SJSA1 (cell line): ENCODE measurements around the gene ITSN1. TPM values are rescaled to one million over a fixed set of nuclear protein-coding genes. Genes with fewer than 3 reads are reported as not detected.
"Not testable (repeated sequence)": the region's sequence is repeated elsewhere in the genome, so short reads cannot be mapped to it uniquely, and the experiment has no call there.

Experiments used
- DNase-seq, 2 experiments: peaks; one replicate each; pipeline ENCODE4 v3.0.0-alpha.2; 2015 to 2020; ENCODE audit warnings: low spot score in 2 of 2, low read depth in 1 of 2
- H3K27ac ChIP-seq: fragments of 250-450 bp; sonication (Bioruptor Pico); 2 replicates; pipeline ENCODE4 v1.5.1; 2020; ENCODE audit warnings: mild to moderate bottlenecking, moderate library complexity
- H3K27me3 ChIP-seq: fragments of 250-450 bp; sonication (Bioruptor Pico); replicated peaks from 2 replicates; pipeline ENCODE4 v1.5.1; 2020; ENCODE audit warnings: mild to moderate bottlenecking, moderate library complexity
- H3K36me3 ChIP-seq: fragments of 250-450 bp; sonication (Bioruptor Pico); 2 replicates; pipeline ENCODE4 v1.5.1; 2020; ENCODE audit warnings: mild to moderate bottlenecking
- H3K4me1 ChIP-seq: fragments of 250-450 bp; sonication (Bioruptor Pico); replicated peaks from 2 replicates; pipeline ENCODE4 v1.6.1; 2021; ENCODE audit warnings: mild to moderate bottlenecking
- H3K4me3 ChIP-seq: fragments of 250-450 bp; sonication (Bioruptor Pico); 2 replicates; pipeline ENCODE4 v1.5.1; 2020; ENCODE audit warnings: mild to moderate bottlenecking
- H3K9me3 ChIP-seq: fragments of 250-450 bp; sonication (Bioruptor Pico); replicated peaks from 2 replicates; pipeline ENCODE4 v1.5.1; 2020; ENCODE audit warnings: mild to moderate bottlenecking
- total RNA-seq: library from RNA; depleted of rRNA; stranded (reverse); fragments of >200 nt; shearing (Covaris generic); gene quantifications from 2 replicates; pipeline ENCODE4 v1.2.3, GENCODE V29; 2014

Gene ITSN1
- total RNA-seq, 1 experiment from 2014 or later: 53.2 TPM

GRCh38 chr21:33924766-33925100 is 282.4 kb downstream of the ITSN1 start:
- Histone ChIP-seq H3K27ac (no peak overlapping the region), H3K4me1 (peaks cover 3% of the 10 kb centered on the region), H3K9me3 (no peaks in the 10 kb centered on the region), H3K27me3 (no peaks in the 10 kb centered on the region), H3K4me3 (no peak overlapping the region), H3K36me3 (no peaks in the 10 kb centered on the region)
- no peak for DNase-seq

- H3K4me3 ChIP-seq, H3K9me3 ChIP-seq, DNase-seq, H3K4me1 ChIP-seq, H3K27ac ChIP-seq, H3K27me3 ChIP-seq, H3K36me3 ChIP-seq: not testable (repeated sequence)
Measured at GRCh38 chr21:33926248-33926647, 283.9 kb downstream of the ITSN1 start.

GRCh38 chr21:33931052-33931798 is 288.9 kb downstream of the ITSN1 start:
- peaks cover 11% of the 10 kb centered on the region for H3K4me1 ChIP-seq
- not testable (repeated sequence) for DNase-seq, H3K36me3 ChIP-seq, H3K27me3 ChIP-seq, H3K9me3 ChIP-seq
- H3K27ac ChIP-seq: peak overlapping the region; percentile 40
- H3K4me3 ChIP-seq: peak overlapping the region; percentile 33

- H3K4me3 ChIP-seq: peak overlapping the region; percentile 33
- H3K27me3 ChIP-seq: no peaks in the 10 kb centered on the region
- peak overlapping the region; percentile 40 for H3K27ac ChIP-seq
- no peaks in the 10 kb centered on the region for H3K36me3 ChIP-seq
- peaks cover 11% of the 10 kb centered on the region for H3K4me1 ChIP-seq
- H3K9me3 ChIP-seq: no peaks in the 10 kb centered on the region
- peak in 1 of 2 experiments; percentile 63 for DNase-seq
Measured at GRCh38 chr21:33931799-33932390, 289.6 kb downstream of the ITSN1 start.

- no peaks in the 10 kb centered on the region for H3K27me3 ChIP-seq
- DNase-seq: no peak
- no peaks in the 10 kb centered on the region for H3K9me3 ChIP-seq
- no peaks in the 10 kb centered on the region for H3K36me3 ChIP-seq
- H3K27ac ChIP-seq: no peak overlapping the region
- peaks cover 11% of the 10 kb centered on the region for H3K4me1 ChIP-seq
- H3K4me3 ChIP-seq: no peak overlapping the region
Measured at GRCh38 chr21:33932731-33933130, 290.4 kb downstream of the ITSN1 start.

GRCh38 chr21:33936301-33937038 is 294.2 kb downstream of the ITSN1 start:
- Histone ChIP-seq H3K27ac (no peak overlapping the region), H3K4me3 (no peak overlapping the region), H3K27me3 (no peaks in the 10 kb centered on the region), H3K36me3 (no peaks in the 10 kb centered on the region), H3K9me3 (no peaks in the 10 kb centered on the region), H3K4me1 (peaks cover 16% of the 10 kb centered on the region)
- DNase-seq: no peak

- Histone ChIP-seq H3K36me3 (no peaks in the 10 kb centered on the region), H3K9me3 (no peaks in the 10 kb centered on the region), H3K27me3 (no peaks in the 10 kb centered on the region), H3K4me1 (peaks cover 13% of the 10 kb centered on the region), H3K27ac (no peak overlapping the region), H3K4me3 (no peak overlapping the region)
- no peak for DNase-seq
Measured at GRCh38 chr21:33937146-33937545, 294.8 kb downstream of the ITSN1 start.

- Histone ChIP-seq H3K27ac (no peak overlapping the region), H3K9me3 (no peaks in the 10 kb centered on the region), H3K36me3 (no peaks in the 10 kb centered on the region), H3K4me3 (no peak overlapping the region), H3K27me3 (no peaks in the 10 kb centered on the region), H3K4me1 (peaks cover 8% of the 10 kb centered on the region)
- no peak for DNase-seq
Measured at GRCh38 chr21:33937931-33938339, 295.6 kb downstream of the ITSN1 start.

GRCh38 chr21:33938381-33938780 is 296.1 kb downstream of the ITSN1 start:
- Histone ChIP-seq H3K27ac (no peak overlapping the region), H3K9me3 (no peaks in the 10 kb centered on the region), H3K27me3 (no peaks in the 10 kb centered on the region), H3K4me1 (peaks cover 8% of the 10 kb centered on the region), H3K36me3 (no peaks in the 10 kb centered on the region), H3K4me3 (no peak overlapping the region)
- no peak for DNase-seq

- no peaks in the 10 kb centered on the region for H3K27me3 ChIP-seq
- no peak for DNase-seq
- no peak overlapping the region for H3K4me3 ChIP-seq
- H3K9me3 ChIP-seq: no peaks in the 10 kb centered on the region
- no peak overlapping the region for H3K27ac ChIP-seq
- no peaks in the 10 kb centered on the region for H3K36me3 ChIP-seq
- peaks cover 8% of the 10 kb centered on the region for H3K4me1 ChIP-seq
Measured at GRCh38 chr21:33939226-33939625, 296.9 kb downstream of the ITSN1 start.

- Histone ChIP-seq H3K4me1 (peaks cover 8% of the 10 kb centered on the region), H3K9me3 (no peaks in the 10 kb centered on the region), H3K4me3 (no peak overlapping the region), H3K27me3 (no peaks in the 10 kb centered on the region), H3K36me3 (no peaks in the 10 kb centered on the region), H3K27ac (0 out of 2 replicates have a peak overlapping the region, but pooled peaks have one; percentile 16)
- DNase-seq: no peak
Measured at GRCh38 chr21:33940164-33940880, 298.0 kb downstream of the ITSN1 start.

GRCh38 chr21:33940881-33941245 is 298.6 kb downstream of the ITSN1 start:
- peak in 1 of 2 experiments; percentile 16 for DNase-seq

GRCh38 chr21:33942426-33942825 is 300.1 kb downstream of the ITSN1 start:
- H3K27ac ChIP-seq: no peak overlapping the region
- DNase-seq: no peak
- H3K4me1 ChIP-seq: peaks cover 15% of the 10 kb centered on the region
- no peak overlapping the region for H3K4me3 ChIP-seq
- no peaks in the 10 kb centered on the region for H3K36me3 ChIP-seq
- no peaks in the 10 kb centered on the region for H3K27me3 ChIP-seq
- no peaks in the 10 kb centered on the region for H3K9me3 ChIP-seq

More at GRCh38 chr21:33940881-33941245, 298.6 kb downstream of the ITSN1 start:
- Histone ChIP-seq H3K36me3 (no peaks in the 10 kb centered on the region), H3K27me3 (no peaks in the 10 kb centered on the region), H3K27ac (0 out of 2 replicates have a peak overlapping the region, but pooled peaks have one; percentile 16), H3K4me3 (no peak overlapping the region), H3K9me3 (no peaks in the 10 kb centered on the region), H3K4me1 (peaks cover 8% of the 10 kb centered on the region)
